ENCODE results near the gene KRTAP22-2.

KRTAP22-2 gene

GRCh38 chr21:30561957-30562356 is 28.2 kb downstream of the KRTAP22-2 start:
- no peak for FAIRE-seq

- FAIRE-seq: no peak
These were observed 28.8 kb downstream of the KRTAP22-2 start, which contains the start of gene KRTAP19-7 for GRCh38 chr21:30561264-30561895. KRTAP19-7 (minus strand) TSS chr21:30561314; CDS start chr21:30561289, 25 bp downstream.

- FAIRE-seq: no peak
These were observed 35.1 kb downstream of the KRTAP22-2 start for GRCh38 chr21:30555095-30555494.

DNA sequence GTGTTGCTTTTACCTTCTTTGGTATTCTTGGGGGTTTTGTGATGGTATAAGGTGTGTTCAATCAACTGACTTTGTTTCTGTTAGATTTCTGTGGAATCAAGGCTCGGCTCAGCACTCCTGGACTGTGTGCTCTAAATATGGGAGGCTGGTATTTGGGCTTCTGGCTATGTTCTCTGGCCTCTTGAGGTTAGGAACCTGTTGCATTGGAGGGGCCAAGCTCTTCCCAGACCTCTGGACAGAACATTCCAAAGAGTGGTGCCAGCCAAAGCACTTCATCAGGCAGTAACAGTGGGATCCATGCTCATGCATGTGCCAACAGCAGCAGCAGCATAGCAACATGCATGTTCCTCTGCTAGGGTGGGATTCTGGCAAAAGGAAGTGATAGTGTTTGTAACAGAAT is 37.4 kb downstream of the KRTAP22-2 start:
- FAIRE-seq: no peak

DNA sequence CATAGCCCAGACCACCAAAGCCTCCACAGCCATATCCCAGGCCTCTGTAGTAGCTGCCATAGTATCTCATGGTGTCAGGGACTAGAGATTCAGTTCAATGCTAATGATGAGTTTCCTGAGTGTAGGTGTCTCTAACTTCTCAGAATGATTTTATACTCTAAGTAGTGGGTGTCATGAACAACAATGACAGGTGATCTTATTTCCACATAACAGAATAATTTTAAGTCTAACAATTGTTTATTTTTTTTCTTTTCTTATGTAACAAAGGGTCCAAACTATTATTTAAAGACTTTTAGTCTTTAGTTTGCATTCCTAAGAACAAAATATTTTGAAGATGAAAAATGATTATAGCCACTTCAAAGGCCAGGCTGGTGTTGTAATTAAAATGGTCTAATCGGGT is 48.4 kb downstream of the KRTAP22-2 start, which contains the start of gene KRTAP19-6:
TSS of gene KRTAP19-6 (minus strand) at position 101 of the 400 bp plus-strand sequence. CDS start at position 70, 31 bp downstream.
- peak; percentile 12 for FAIRE-seq

Data from endometrium (tissue), 2 donors.